SU-DHL-6 (cell line): ENCODE measurements around the gene APPL2.

Experiments used
- H2AFZ ChIP-seq: fragments of 200-600 bp; sonication (generic); 2 replicates; pipeline ENCODE4 v1.6.1; 2014; ENCODE audit warnings: low read depth, mild to moderate bottlenecking, moderate library complexity, mixed read lengths, antibody characterized with exemption, low read length; ENCODE audit not compliant: severe bottlenecking
- H3F3A ChIP-seq: fragments of 200-600 bp; shearing (Covaris generic); 2 replicates; pipeline ENCODE4 v1.6.0; 2016; ENCODE audit warnings: antibody characterized with exemption, mild to moderate bottlenecking; ENCODE audit not compliant: insufficient read depth
- H3K27ac ChIP-seq: fragments of 200-600 bp; sonication (generic); 2 replicates; pipeline ENCODE4 v1.5.1; 2016; ENCODE audit warnings: low read depth, mild to moderate bottlenecking, low read length, moderate library complexity, mixed read lengths
- H3K27me3 ChIP-seq: fragments of 200-600 bp; sonication (generic), shearing (Covaris generic); 2 replicates; pipeline ENCODE4 v1.6.0; 2014; ENCODE audit warnings: mild to moderate bottlenecking, low read length
- H3K36me3 ChIP-seq: fragments of 200-600 bp; sonication (generic); 2 replicates; pipeline ENCODE4 v1.6.1; 2014; ENCODE audit warnings: mild to moderate bottlenecking, low read length, mixed read lengths
- H3K4me2 ChIP-seq: fragments of 300-600, 200-600 bp; shearing (Covaris generic), sonication (generic); 2 replicates; pipeline ENCODE4 v1.6.0; 2014; ENCODE audit warnings: low read length, low read depth, mild to moderate bottlenecking; ENCODE audit not compliant: poor library complexity, severe bottlenecking
- H3K4me3 ChIP-seq: fragments of 200-600 bp; sonication (generic); 2 replicates; pipeline ENCODE4 v1.5.1; 2014; ENCODE audit warnings: antibody characterized with exemption, low read length, mild to moderate bottlenecking, mixed read lengths; ENCODE audit not compliant: insufficient read depth, poor library complexity, severe bottlenecking
- H3K79me2 ChIP-seq: fragments of 200-600 bp; sonication (generic); 2 replicates; pipeline ENCODE4 v1.6.1; 2014; ENCODE audit warnings: mild to moderate bottlenecking, low read length, moderate library complexity; ENCODE audit not compliant: insufficient read depth
- H3K9ac ChIP-seq: fragments of 200-600 bp; sonication (generic); 2 replicates; pipeline ENCODE4 v1.7.0; 2014; ENCODE audit warnings: mild to moderate bottlenecking, low read length
- H3K9me2 ChIP-seq: fragments of 200-600 bp; sonication (generic); replicated peaks from 2 replicates; pipeline ENCODE4 v1.6.1; 2014; ENCODE audit warnings: low read length; ENCODE audit not compliant: insufficient read depth
- H3K9me3 ChIP-seq: fragments of 200-600 bp; sonication (generic); 2 replicates; pipeline ENCODE4 v1.6.1; 2014; ENCODE audit warnings: low read length, mixed read lengths; ENCODE audit not compliant: insufficient read depth
- H4K20me1 ChIP-seq: fragments of 200-600 bp; sonication (generic); 2 replicates; pipeline ENCODE4 v1.6.1; 2014; ENCODE audit warnings: low read depth, mild to moderate bottlenecking, antibody characterized with exemption, low read length, moderate library complexity, mixed read lengths
- EZH2phosphoT487 ChIP-seq: fragments of 200-600 bp; sonication (generic), shearing (Covaris generic); conservative IDR thresholded peaks from 2 replicates; pipeline ENCODE4 v1.6.1; 2018; ENCODE audit warnings: mild to moderate bottlenecking, antibody characterized with exemption, low read length, moderate library complexity, mixed read lengths
- TF ChIP-seq, protein P1 (sequence below): fragments of 200-600 bp; sonication (generic); IDR thresholded peaks from one replicate; pipeline ENCODE4 v1.5.1; 2017; ENCODE audit warnings: antibody characterized with exemption, mild to moderate bottlenecking, low read length, moderate library complexity; ENCODE audit not compliant: insufficient read depth, poor library complexity, severe bottlenecking

The APPL2 gene

DNA sequence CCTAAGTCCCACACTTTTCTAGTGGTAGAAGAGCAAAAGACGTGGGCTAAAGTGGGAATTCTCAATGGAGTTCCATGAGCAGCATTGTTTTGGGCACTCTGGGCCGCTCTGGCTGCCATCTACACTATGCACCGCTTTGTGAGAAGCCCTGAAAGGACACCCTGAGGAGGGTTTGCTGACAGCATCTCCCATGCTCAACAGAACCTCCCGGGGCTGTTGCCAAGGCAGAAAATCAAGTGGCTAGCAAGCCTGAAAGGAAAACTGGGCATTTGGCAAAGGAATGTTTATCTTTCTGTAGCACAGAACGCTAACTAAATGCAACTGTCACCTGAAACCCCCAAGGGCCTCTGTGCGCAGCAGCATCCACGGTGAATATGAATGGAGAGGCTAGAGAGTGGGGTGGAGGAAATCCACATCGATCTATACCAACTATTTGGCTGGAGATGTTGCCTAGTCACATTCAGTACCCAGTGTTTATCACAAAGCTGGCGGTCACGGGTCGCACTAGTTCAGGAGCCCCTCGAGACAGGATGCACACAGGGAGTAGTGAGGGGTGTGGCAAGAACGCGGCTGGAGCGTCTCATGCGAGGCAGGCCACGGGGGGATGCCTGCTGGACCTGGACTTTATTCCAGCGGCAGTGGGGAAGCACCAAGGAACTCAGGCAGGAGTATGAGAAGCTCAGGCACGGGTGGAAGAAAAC is 14.2 kb downstream of the APPL2 start:
- TF ChIP-seq, protein P1, sequence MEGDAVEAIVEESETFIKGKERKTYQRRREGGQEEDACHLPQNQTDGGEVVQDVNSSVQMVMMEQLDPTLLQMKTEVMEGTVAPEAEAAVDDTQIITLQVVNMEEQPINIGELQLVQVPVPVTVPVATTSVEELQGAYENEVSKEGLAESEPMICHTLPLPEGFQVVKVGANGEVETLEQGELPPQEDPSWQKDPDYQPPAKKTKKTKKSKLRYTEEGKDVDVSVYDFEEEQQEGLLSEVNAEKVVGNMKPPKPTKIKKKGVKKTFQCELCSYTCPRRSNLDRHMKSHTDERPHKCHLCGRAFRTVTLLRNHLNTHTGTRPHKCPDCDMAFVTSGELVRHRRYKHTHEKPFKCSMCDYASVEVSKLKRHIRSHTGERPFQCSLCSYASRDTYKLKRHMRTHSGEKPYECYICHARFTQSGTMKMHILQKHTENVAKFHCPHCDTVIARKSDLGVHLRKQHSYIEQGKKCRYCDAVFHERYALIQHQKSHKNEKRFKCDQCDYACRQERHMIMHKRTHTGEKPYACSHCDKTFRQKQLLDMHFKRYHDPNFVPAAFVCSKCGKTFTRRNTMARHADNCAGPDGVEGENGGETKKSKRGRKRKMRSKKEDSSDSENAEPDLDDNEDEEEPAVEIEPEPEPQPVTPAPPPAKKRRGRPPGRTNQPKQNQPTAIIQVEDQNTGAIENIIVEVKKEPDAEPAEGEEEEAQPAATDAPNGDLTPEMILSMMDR: no peak
- no peak for TF ChIP-seq EZH2phosphoT487
- Histone ChIP-seq H3K4me3 (no peak overlapping the region), H3K9ac (no peak overlapping the region), H2AFZ (no peak overlapping the region), H3K27ac (no peak overlapping the region), H3K4me2 (no peak overlapping the region), H3K27me3 (no peaks in the 10 kb centered on the region), H3K9me2 (no peaks in the 10 kb centered on the region), H4K20me1 (no peaks in the 10 kb centered on the region), H3K9me3 (no peaks in the 10 kb centered on the region), H3K36me3 (no peaks in the 10 kb centered on the region), H3F3A (no peaks in the 10 kb centered on the region), H3K79me2 (no peaks in the 10 kb centered on the region)

GRCh38 chr12:105220929-105221290 is 15.1 kb downstream of the APPL2 start:
- no peaks in the 10 kb centered on the region for H3K27me3 ChIP-seq
- H2AFZ ChIP-seq: no peak overlapping the region
- no peaks in the 10 kb centered on the region for H3K36me3 ChIP-seq
- no peak overlapping the region for H3K27ac ChIP-seq
- no peaks in the 10 kb centered on the region for H3K9me3 ChIP-seq
- H3K4me2 ChIP-seq: no peak overlapping the region
- H3K9ac ChIP-seq: no peak overlapping the region
- H4K20me1 ChIP-seq: no peaks in the 10 kb centered on the region
- no peaks in the 10 kb centered on the region for H3F3A ChIP-seq
- no peaks in the 10 kb centered on the region for H3K9me2 ChIP-seq
- H3K79me2 ChIP-seq: no peaks in the 10 kb centered on the region
- no peak for TF ChIP-seq EZH2phosphoT487
- TF ChIP-seq, protein P1: no peak
- H3K4me3 ChIP-seq: no peak overlapping the region

DNA sequence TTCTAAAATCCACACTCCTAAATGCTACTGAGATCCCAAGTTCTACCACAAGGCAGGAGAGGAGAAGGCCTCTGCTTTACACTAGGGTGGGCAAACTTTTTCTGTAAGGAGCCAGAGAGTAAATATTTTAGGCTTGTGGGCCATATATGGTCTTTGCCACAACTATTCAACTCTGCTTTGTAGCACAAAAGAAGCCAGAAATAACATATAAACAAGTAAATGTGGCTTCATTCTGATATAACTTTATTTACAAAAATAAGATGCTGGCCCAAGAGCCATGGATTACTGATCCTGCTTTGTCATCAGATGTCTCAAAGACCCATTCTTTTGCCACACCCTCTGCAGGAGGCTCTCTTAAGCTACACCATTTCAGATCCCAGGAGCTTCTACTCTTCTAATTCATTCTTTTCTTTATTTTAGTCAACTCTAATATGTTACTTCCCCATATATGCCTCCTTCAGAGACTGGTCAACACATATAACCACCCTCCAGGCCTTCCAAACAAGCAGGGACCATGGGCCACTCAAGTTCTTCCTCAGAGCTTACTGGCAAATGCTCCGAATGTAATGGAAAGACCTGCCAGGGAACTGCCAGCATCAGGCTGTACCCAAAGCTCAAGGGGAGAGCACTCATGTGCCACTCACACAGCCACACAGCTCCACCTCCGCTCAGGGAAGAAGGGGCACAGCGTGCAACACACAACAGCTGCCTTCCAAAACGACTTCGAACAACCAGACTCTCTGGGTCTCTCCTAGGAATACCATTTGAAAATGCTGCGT is 15.6 kb downstream of the APPL2 start:
- Histone ChIP-seq H3K27ac (no peak overlapping the region), H3F3A (no peaks in the 10 kb centered on the region), H3K9me2 (no peaks in the 10 kb centered on the region), H3K9me3 (no peaks in the 10 kb centered on the region), H3K9ac (no peak overlapping the region), H3K36me3 (no peaks in the 10 kb centered on the region), H3K27me3 (no peaks in the 10 kb centered on the region), H4K20me1 (no peaks in the 10 kb centered on the region), H3K4me2 (no peak overlapping the region), H3K4me3 (no peak overlapping the region), H2AFZ (no peak overlapping the region), H3K79me2 (no peaks in the 10 kb centered on the region)
- no peak for TF ChIP-seq EZH2phosphoT487
- TF ChIP-seq, protein P1: no peak
